ENCODE results near the gene TBATA.
"Not testable (repeated sequence)": the region's sequence is repeated elsewhere in the genome, so short reads cannot be mapped to it uniquely, and the experiment has no call there.

Gene TBATA

DNA sequence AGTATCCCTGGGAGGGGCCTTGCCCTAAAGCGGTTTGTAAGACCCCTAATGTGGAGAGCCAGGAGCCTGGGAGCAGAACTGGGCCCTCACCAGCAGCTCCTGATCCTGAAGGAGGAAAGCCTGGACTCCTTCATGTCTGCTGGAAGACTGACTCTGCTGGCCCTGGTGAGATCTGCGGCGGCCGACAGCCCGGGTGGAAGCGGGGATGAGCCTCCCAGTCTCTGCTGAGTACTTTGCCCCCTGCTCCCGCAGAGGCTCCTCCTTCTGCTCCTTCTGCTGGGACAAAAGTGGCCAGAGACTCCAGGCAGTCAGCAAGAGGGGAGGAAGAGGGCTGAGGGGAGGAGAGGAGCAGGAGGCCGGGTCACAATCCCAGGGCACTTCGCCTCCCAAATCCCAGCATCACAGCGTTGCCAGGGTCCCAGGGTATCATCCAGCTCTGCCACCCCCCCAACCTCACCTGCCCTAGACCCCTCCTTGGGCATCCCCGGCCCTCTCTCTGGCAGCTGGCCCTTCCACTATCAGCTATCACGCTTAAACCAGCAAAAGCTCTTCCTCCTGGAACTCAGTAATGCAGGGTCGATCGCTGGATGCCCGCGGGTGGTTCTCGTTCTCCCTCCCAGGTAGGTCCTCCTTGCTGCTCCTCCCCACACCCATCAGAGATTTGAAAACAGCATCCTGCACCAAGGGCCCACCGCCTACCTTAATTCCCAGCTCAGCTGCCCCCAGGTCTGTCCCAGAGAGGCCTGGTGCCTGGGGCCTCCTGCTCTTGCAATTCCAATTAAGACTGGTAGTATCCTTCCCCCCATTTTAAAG, 7.9 kb downstream of the TBATA start:
- Mint-ChIP-seq H3K27ac (no peak overlapping the region), H3K9me3 (ENCODE audit: low read depth) (no peaks in the 10 kb centered on the region), H3K27me3 (no peaks in the 10 kb centered on the region), H3K4me1 (ENCODE audit: low read depth) (no peaks in the 10 kb centered on the region), H3K4me3 (no peak overlapping the region), H3K36me3 (no peaks in the 10 kb centered on the region)

DNA sequence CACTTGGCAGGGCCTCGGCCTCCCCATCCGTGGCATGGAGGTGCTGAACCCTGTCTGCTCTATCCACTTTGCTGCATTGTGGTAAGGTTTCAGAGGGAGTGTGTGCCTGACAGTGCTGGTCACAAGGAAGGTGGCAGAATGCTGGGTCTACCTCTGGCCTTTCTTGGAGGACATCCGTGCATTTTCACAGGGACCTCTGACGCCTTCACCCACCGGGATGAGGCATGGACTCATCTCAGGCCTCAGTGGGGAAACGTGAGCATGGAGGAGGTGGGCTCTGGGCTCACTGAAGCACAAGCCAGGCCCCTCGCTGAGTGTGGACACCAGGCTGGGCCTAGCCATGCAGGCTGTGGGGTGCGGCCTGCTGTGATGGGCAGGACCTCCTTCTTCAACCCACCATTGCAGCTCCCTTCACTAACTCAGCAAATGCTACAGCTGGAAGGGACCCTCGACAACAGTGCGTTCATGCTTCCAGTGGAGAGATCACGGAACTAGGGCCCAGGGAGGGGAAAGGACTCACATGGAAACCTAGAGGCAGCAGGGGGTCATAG, 8.6 kb downstream of the TBATA start:
- Mint-ChIP-seq H3K36me3 (no peaks in the 10 kb centered on the region), H3K4me3 (no peak overlapping the region), H3K9me3 (ENCODE audit: low read depth) (no peaks in the 10 kb centered on the region), H3K27ac (no peak overlapping the region), H3K4me1 (ENCODE audit: low read depth) (no peaks in the 10 kb centered on the region), H3K27me3 (no peaks in the 10 kb centered on the region)

GRCh38 chr10:70775679-70776454, 9.3 kb downstream of the TBATA start:
- Mint-ChIP-seq H3K4me3 (no peak overlapping the region), H3K27ac (no peak overlapping the region), H3K27me3 (no peaks in the 10 kb centered on the region), H3K36me3 (no peaks in the 10 kb centered on the region), H3K4me1 (ENCODE audit: low read depth) (no peaks in the 10 kb centered on the region), H3K9me3 (ENCODE audit: low read depth) (no peaks in the 10 kb centered on the region)

DNA sequence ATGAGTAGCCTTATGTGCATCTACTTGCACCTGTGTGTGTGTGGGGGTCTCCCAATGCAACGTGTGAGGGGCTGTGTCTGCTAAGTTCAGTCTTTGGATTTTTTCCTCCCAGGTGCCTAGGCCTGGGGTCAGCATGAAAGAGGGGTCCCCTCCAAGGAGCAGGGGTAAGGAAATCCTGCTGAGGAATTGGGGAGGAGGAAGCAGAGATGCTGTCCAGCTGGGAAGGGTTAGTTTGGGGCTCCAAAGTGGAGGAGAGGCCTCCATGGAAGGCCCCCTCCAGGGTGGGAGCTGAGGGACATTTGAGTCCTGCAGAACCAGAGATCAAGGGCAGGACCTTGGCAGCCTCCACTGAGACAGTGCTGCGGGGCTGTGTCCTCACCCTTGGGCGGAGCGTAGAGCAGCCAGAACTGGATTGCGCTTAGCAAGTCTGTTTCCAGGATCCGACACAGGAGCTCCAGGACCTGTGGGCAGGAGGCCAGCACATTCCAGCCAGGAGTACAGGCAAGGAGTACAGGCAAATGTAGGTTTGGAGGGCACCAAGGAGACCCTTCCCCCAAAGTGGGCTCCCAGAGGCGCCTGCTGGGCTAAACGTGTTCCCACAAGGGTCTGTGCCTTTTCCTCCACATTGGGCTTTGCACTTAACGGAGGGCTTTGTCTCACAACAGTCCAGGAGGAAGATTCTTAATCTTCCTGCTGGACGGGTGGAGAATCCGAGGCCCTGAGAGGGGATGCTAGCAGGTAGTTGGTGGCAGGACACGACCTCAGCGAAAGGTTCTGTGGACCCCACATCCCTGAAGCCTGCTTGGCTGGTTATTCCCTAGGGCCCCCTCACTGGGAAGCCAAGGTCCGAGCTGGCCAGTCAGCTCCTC, 10.1 kb downstream of the TBATA start:
- no peaks in the 10 kb centered on the region for H3K4me1 Mint-ChIP-seq (ENCODE audit: low read depth)
- no peaks in the 10 kb centered on the region for H3K27me3 Mint-ChIP-seq
- H3K9me3 Mint-ChIP-seq (ENCODE audit: low read depth): no peaks in the 10 kb centered on the region
- H3K27ac Mint-ChIP-seq: no peak overlapping the region
- H3K4me3 Mint-ChIP-seq: no peak overlapping the region
- H3K36me3 Mint-ChIP-seq: no peaks in the 10 kb centered on the region

DNA sequence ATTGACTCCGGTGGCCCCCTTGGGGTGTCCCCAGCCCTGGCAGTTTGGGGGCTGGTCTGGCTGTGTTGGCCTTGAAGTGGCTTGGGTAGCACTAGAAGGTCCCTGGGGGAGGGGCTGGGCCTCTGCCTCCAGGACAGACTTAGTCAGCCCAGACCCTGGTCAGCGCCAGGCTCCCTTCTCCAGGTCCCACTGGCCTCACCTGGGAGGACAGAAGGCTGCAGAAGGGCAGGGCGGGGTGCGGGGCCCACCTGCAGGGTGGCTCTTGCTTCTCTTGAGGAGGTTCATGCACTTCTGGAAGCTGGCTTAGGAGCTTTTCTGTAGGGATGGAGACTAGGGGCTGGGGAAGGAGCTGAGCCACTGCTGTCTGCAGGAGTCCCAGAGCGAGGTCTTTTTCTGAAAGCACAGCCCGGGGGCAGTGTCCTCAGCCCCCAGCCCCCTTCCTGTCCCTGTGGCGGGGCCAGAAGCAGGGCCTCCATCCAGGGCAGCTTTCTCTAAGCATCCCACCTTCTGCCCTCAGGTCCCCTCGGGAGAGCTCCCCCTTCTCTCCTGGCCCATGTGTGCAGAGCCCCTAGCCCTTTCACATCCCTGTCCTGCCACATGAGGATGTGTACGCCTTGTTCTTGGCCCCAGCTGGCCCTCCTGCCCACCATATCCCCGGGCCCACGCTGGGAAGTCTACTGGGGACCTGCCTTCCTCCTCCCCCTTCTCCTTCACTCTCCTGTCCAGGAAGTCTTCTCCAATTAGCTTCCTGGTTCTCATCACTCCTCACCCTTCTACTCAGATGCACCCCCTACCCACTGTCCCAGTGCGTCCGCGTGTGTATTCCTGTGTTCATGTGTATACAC, 11.0 kb downstream of the TBATA start:
- Mint-ChIP-seq H3K4me1 (ENCODE audit: low read depth) (no peaks in the 10 kb centered on the region), H3K4me3 (no peak overlapping the region), H3K27me3 (no peaks in the 10 kb centered on the region), H3K27ac (no peak overlapping the region), H3K36me3 (no peaks in the 10 kb centered on the region), H3K9me3 (ENCODE audit: low read depth) (no peaks in the 10 kb centered on the region)

- Mint-ChIP-seq H3K27ac (no peak overlapping the region), H3K4me3 (no peak overlapping the region), H3K36me3 (no peaks in the 10 kb centered on the region), H3K9me3 (ENCODE audit: low read depth) (no peaks in the 10 kb centered on the region), H3K27me3 (no peaks in the 10 kb centered on the region), H3K4me1 (ENCODE audit: low read depth) (no peaks in the 10 kb centered on the region)
Observed at GRCh38 chr10:70773461-70773860, 11.7 kb downstream of the TBATA start.

DNA sequence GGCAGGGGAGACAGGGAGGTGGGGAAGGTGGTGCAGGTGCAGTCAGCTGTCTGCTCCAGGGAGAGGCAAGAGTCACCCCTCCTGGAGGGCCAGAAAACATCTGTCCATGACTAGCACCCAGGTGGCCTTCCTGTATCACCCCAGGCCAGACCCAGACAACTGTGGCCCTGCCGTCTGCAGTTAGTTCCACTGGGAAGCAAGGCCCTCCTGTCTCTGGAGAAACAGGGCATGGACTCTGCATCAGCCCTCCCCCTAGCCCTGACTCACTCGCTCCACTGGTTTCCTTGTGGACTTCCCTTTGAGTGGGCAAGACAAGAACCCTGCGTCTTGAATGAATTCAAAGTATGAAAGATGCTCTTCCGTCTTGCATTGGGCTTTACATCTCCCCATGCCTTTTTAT, 12.6 kb downstream of the TBATA start:
- Mint-ChIP-seq H3K27ac (no peak overlapping the region), H3K4me3 (no peak overlapping the region)

GRCh38 chr10:70771311-70772194, 13.6 kb downstream of the TBATA start:
- Mint-ChIP-seq H3K27ac (no peak overlapping the region), H3K4me3 (no peak overlapping the region), H3K9me3 (ENCODE audit: low read depth) (no peaks in the 10 kb centered on the region), H3K36me3 (no peaks in the 10 kb centered on the region), H3K4me1 (ENCODE audit: low read depth) (no peaks in the 10 kb centered on the region), H3K27me3 (peaks cover under 1% of the 10 kb centered on the region)

More for the DNA sequence above, 12.6 kb downstream of the TBATA start:
- Mint-ChIP-seq H3K27me3 (no peaks in the 10 kb centered on the region), H3K9me3 (ENCODE audit: low read depth) (no peaks in the 10 kb centered on the region), H3K36me3 (no peaks in the 10 kb centered on the region), H3K4me1 (ENCODE audit: low read depth) (no peaks in the 10 kb centered on the region)

GRCh38 chr10:70770516-70770915, 14.7 kb downstream of the TBATA start:
- H3K27ac Mint-ChIP-seq; H3K4me1 Mint-ChIP-seq (ENCODE audit: low read depth); H3K4me3 Mint-ChIP-seq; H3K27me3 Mint-ChIP-seq; H3K9me3 Mint-ChIP-seq (ENCODE audit: low read depth); H3K36me3 Mint-ChIP-seq: not testable (repeated sequence)

- H3K4me3 Mint-ChIP-seq: no peak overlapping the region
- H3K36me3 Mint-ChIP-seq: no peaks in the 10 kb centered on the region
- H3K27me3 Mint-ChIP-seq: peaks cover 1% of the 10 kb centered on the region
- no peaks in the 10 kb centered on the region for H3K4me1 Mint-ChIP-seq (ENCODE audit: low read depth)
- H3K9me3 Mint-ChIP-seq (ENCODE audit: low read depth): no peaks in the 10 kb centered on the region
- no peak overlapping the region for H3K27ac Mint-ChIP-seq
Observed at GRCh38 chr10:70770001-70770400, 15.2 kb downstream of the TBATA start.

- no peak overlapping the region for H3K27ac Mint-ChIP-seq
- no peaks in the 10 kb centered on the region for H3K9me3 Mint-ChIP-seq (ENCODE audit: low read depth)
- no peak overlapping the region for H3K4me3 Mint-ChIP-seq
- no peaks in the 10 kb centered on the region for H3K4me1 Mint-ChIP-seq (ENCODE audit: low read depth)
- H3K36me3 Mint-ChIP-seq: no peaks in the 10 kb centered on the region
- H3K27me3 Mint-ChIP-seq: peaks cover 1% of the 10 kb centered on the region
Observed at GRCh38 chr10:70769121-70769520, 16.1 kb downstream of the TBATA start.

- not testable (repeated sequence) for H3K4me3 Mint-ChIP-seq; H3K27ac Mint-ChIP-seq; H3K27me3 Mint-ChIP-seq; H3K9me3 Mint-ChIP-seq (ENCODE audit: low read depth); H3K4me1 Mint-ChIP-seq (ENCODE audit: low read depth); H3K36me3 Mint-ChIP-seq
Observed at GRCh38 chr10:70768026-70768685, 17.0 kb downstream of the TBATA start.
